Gastroesophageal sphincter (tissue), 3 donors: ENCODE results near the gene GALNT9.
A peak's percentile ranks its signal among the peaks of the same experiment; 100 is the strongest.

ENCODE experiments used
- POLR2AphosphoS5 ChIP-seq: sonication (generic); formaldehyde crosslinking; IDR thresholded peaks from one replicate; pipeline ENCODE4 v1.6.1; 2017; ENCODE audit warnings: antibody characterized with exemption
- TF ChIP-seq, protein P1 (sequence below), 4 experiments: fragments of 200-600 bp in 2 of 4; fragments of 450-650 bp in 2 of 4; sonication (generic) in 1 of 4; IDR thresholded peaks; one replicate each; pipeline ENCODE4 v1.5.1; 2017 to 2019; ENCODE audit warnings: antibody characterized with exemption in 4 of 4, mild to moderate bottlenecking in 2 of 4, moderate library complexity in 2 of 4

DNA sequence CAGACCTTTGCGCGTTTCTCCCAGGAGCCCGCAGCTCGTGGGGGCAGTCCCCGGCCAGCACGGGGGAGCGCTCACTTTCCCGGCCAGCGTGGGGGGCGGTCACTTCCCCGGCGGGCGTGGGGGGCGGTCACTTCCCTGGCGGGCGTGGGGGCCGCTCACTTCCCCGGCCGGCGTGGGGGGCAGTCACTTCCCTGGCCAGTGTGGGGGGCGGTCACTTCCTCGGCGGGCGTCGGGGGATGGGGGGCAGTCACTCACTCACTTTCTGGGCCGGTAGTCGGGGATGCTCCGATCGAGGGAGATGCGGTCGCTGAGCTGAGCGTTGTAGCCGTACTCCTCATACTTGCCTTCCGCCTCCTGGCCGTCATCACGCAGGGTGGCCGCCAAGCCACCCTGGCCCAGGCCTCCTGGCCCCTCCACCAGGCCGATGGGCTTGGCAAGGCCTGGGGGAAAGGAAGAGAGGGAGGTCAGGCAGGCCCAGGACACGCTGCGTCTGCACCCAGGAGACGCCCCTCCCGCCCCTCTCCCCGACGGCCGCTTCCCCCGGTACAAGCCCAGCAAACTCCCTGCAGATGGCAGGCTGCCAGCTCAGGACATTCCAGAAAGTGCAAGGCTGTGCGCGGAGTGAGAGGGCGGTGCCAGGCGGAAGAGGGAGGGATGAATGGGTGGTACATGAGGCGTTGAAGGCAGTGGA lies 43.3 kb downstream of the GALNT9 start:
- TF ChIP-seq, protein P1, sequence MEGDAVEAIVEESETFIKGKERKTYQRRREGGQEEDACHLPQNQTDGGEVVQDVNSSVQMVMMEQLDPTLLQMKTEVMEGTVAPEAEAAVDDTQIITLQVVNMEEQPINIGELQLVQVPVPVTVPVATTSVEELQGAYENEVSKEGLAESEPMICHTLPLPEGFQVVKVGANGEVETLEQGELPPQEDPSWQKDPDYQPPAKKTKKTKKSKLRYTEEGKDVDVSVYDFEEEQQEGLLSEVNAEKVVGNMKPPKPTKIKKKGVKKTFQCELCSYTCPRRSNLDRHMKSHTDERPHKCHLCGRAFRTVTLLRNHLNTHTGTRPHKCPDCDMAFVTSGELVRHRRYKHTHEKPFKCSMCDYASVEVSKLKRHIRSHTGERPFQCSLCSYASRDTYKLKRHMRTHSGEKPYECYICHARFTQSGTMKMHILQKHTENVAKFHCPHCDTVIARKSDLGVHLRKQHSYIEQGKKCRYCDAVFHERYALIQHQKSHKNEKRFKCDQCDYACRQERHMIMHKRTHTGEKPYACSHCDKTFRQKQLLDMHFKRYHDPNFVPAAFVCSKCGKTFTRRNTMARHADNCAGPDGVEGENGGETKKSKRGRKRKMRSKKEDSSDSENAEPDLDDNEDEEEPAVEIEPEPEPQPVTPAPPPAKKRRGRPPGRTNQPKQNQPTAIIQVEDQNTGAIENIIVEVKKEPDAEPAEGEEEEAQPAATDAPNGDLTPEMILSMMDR (IDR thresholded peaks at IDR 0.05) = no peak
- peak; percentile 37 for TF ChIP-seq POLR2AphosphoS5
